Activated CD8-positive, alpha-beta T cell treated with anti-CD3 and anti-CD28 coated beads for 36 hours (primary cell): Measurements from ENCODE around the gene DAPK2. TPM values are rescaled to one million over a fixed set of nuclear protein-coding genes. Genes with fewer than 3 reads are reported as not detected.
"Not testable (repeated sequence)": the region's sequence is repeated elsewhere in the genome, so short reads cannot be mapped to it uniquely, and the experiment has no call there.

Experiments
- ATAC-seq: fragments of 200-7000 bp; cut with Tn5 transposase; one replicate; pipeline ENCODE4 v1.10.0; 2021; ENCODE audit warnings: mild to moderate bottlenecking, moderate library complexity
- CTCF ChIA-PET: fragments of 350-600 bp; sonication (Branson Sonifier 250); formaldehyde crosslinking; loops from one replicate; lab custom pipeline; 2021; ENCODE audit warnings: antibody characterized with exemption; lab: Charles Lee
- POLR2A ChIA-PET: fragments of 350-600 bp; sonication (Branson Sonifier 250); formaldehyde crosslinking; loops from one replicate; lab custom pipeline; 2021; ENCODE audit warnings: antibody characterized with exemption; lab: Charles Lee
- DNase-seq: peaks from one replicate; pipeline ENCODE4 v3.0.0-alpha.2; 2020
- H3K27ac Mint-ChIP-seq: one replicate; pipeline ENCODE4 v1.8.0; 2021; ENCODE audit warnings: mild to moderate bottlenecking, mixed read lengths
- H3K27me3 Mint-ChIP-seq: one replicate; pipeline ENCODE4 v1.8.0; 2021; ENCODE audit warnings: mixed read lengths
- H3K36me3 Mint-ChIP-seq: one replicate; pipeline ENCODE4 v1.8.0; 2021; ENCODE audit warnings: low read depth, mixed read lengths
- H3K4me1 Mint-ChIP-seq: one replicate; pipeline ENCODE4 v1.8.0; 2021; ENCODE audit warnings: low read depth, mixed read lengths
- H3K4me3 Mint-ChIP-seq: one replicate; pipeline ENCODE4 v1.8.0; 2021; ENCODE audit warnings: mild to moderate bottlenecking, moderate library complexity, mixed read lengths
- H3K9me3 Mint-ChIP-seq: one replicate; pipeline ENCODE4 v1.8.0; 2021; ENCODE audit warnings: mixed read lengths
- intact Hi-C: fragments of 100-400 bp; cut with micrococcal nuclease; formaldehyde crosslinking; loops from one replicate; pipeline ENCODE4 v1.10.0; 2022
- total RNA-seq, 2 experiments: library from RNA; stranded (reverse); gene quantifications; one replicate each; pipeline ENCODE4 v1.2.3, GENCODE V29; 2021
- TF ChIP-seq, protein P1 (sequence below): fragments of 200-600 bp; IDR thresholded peaks from one replicate; pipeline ENCODE4 v1.8.0; 2022; ENCODE audit warnings: antibody characterized with exemption, mild to moderate bottlenecking

DAPK2 gene
- total RNA-seq, 2 experiments from 2014 or later = 1.2 to 1.5 TPM

DNA sequence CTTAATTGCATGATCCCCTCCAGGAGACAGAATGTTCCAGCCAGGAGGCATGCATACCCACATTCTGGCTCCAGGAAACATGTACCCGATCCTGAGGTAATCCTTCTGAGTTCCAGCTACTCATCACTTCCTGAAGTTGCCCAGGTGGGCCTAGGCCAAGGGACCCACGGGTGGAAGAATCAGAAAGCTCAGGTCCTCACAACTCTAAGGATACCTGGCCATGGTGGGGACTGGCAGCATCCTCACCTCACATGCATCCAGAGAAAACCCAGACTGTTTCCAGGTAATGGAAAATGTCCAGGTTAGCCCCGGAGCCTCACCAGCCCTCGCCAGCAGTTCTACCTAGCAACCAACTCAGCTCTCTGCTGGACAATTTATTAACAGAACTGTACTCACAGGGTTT is 78.2 kb downstream of the DAPK2 start:
- no peak for DNase-seq
- intact Hi-C loops = no loop called here
- peaks cover 4% of the 10 kb centered on the region for H3K9me3 Mint-ChIP-seq
- no peak for ATAC-seq
- H3K27me3 Mint-ChIP-seq = no peaks in the 10 kb centered on the region
- CTCF ChIA-PET = interaction anchor here (1.1 to 4.7 kb wide), 2 partner anchors 23 to 100 kb away, joined by 7 to 30 read pairs; no protein-coding TSS in a partner anchor
- no peaks in the 10 kb centered on the region for H3K36me3 Mint-ChIP-seq
- H3K4me3 Mint-ChIP-seq = no peak overlapping the region
- H3K4me1 Mint-ChIP-seq = peaks cover 36% of the 10 kb centered on the region
- H3K27ac Mint-ChIP-seq = no peak overlapping the region
- POLR2A ChIA-PET = interaction anchor here (1.1 kb wide), 1 partner anchor 125 kb away, joined by 3 read pairs; the partner anchor contains the start of gene CIAO2A
- TF ChIP-seq, protein P1, sequence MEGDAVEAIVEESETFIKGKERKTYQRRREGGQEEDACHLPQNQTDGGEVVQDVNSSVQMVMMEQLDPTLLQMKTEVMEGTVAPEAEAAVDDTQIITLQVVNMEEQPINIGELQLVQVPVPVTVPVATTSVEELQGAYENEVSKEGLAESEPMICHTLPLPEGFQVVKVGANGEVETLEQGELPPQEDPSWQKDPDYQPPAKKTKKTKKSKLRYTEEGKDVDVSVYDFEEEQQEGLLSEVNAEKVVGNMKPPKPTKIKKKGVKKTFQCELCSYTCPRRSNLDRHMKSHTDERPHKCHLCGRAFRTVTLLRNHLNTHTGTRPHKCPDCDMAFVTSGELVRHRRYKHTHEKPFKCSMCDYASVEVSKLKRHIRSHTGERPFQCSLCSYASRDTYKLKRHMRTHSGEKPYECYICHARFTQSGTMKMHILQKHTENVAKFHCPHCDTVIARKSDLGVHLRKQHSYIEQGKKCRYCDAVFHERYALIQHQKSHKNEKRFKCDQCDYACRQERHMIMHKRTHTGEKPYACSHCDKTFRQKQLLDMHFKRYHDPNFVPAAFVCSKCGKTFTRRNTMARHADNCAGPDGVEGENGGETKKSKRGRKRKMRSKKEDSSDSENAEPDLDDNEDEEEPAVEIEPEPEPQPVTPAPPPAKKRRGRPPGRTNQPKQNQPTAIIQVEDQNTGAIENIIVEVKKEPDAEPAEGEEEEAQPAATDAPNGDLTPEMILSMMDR = no peak

GRCh38 chr15:63967616-63968015 is 78.7 kb downstream of the DAPK2 start:
- ChIA-PET POLR2A (interaction anchor here (1.1 kb wide), 1 partner anchor 126 kb away, joined by 3 read pairs; the partner anchor contains the start of gene CIAO2A), CTCF (interaction anchor here (1.1 to 4.7 kb wide), 2 partner anchors 22 to 100 kb away, joined by 7 to 30 read pairs; no protein-coding TSS in a partner anchor)
- ATAC-seq = no peak
- Mint-ChIP-seq H3K36me3 (no peaks in the 10 kb centered on the region), H3K4me3 (no peak overlapping the region), H3K27me3 (no peaks in the 10 kb centered on the region), H3K27ac (no peak overlapping the region), H3K4me1 (peaks cover 36% of the 10 kb centered on the region), H3K9me3 (peaks cover 4% of the 10 kb centered on the region)
- TF ChIP-seq, protein P1 = no peak
- DNase-seq = no peak
- intact Hi-C loops = no loop called here

- CTCF ChIA-PET = interaction anchor here (1.7 kb wide), 1 partner anchor 18 kb away, joined by 5 read pairs; no protein-coding TSS in a partner anchor
- DNase-seq, H3K27ac Mint-ChIP-seq, H3K27me3 Mint-ChIP-seq, intact Hi-C loops, H3K4me1 Mint-ChIP-seq, H3K36me3 Mint-ChIP-seq, H3K9me3 Mint-ChIP-seq, ATAC-seq, POLR2A ChIA-PET, H3K4me3 Mint-ChIP-seq: not testable (repeated sequence)
These were observed 83.2 kb downstream of the DAPK2 start for GRCh38 chr15:63962947-63963721.

DNA sequence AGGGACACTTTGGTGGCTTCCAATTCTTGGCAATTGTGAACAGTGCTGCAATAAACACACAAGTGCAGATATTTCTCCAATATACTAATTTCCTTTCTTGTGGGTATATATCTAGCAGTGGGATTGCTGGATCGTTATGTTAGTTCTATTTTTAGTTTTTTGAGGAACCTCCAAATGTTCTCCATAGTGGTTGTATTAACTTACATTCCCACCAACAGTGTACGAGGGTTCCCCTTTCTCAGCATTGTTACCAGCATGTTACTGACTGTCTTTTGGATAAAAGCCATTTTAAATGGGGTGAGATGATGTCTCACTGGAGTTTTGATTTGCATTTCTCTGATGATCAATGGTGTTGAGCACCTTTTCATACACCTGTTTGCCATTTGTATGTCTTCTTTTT is 92.8 kb downstream of the DAPK2 start:
- CTCF ChIA-PET = interaction anchor here (3.2 kb wide), 1 partner anchor 8 kb away, joined by 15 read pairs; no protein-coding TSS in a partner anchor

GRCh38 chr15:63950911-63951481 is 95.3 kb downstream of the DAPK2 start:
- H3K27ac Mint-ChIP-seq = no peak overlapping the region
- DNase-seq = no peak
- H3K27me3 Mint-ChIP-seq = no peaks in the 10 kb centered on the region
- H3K36me3 Mint-ChIP-seq = no peaks in the 10 kb centered on the region
- H3K4me1 Mint-ChIP-seq = no peaks in the 10 kb centered on the region
- H3K9me3 Mint-ChIP-seq = no peaks in the 10 kb centered on the region
- CTCF ChIA-PET = interaction anchor here (1.5 kb wide), 1 partner anchor 96 kb away, joined by 3 read pairs; no protein-coding TSS in a partner anchor
- POLR2A ChIA-PET = interaction anchor here (0.9 kb wide), 1 partner anchor 95 kb away, joined by 3 read pairs; the partner anchor contains the start of gene DAPK2
- TF ChIP-seq, protein P1 = no peak
- H3K4me3 Mint-ChIP-seq = no peak overlapping the region
- intact Hi-C loops = no loop called here
- no peak for ATAC-seq

More for the DNA sequence above, 92.8 kb downstream of the DAPK2 start:
- no peaks in the 10 kb centered on the region for H3K27me3 Mint-ChIP-seq
- H3K9me3 Mint-ChIP-seq = no peaks in the 10 kb centered on the region
- no peaks in the 10 kb centered on the region for H3K36me3 Mint-ChIP-seq
- no peak overlapping the region for H3K27ac Mint-ChIP-seq
- POLR2A ChIA-PET = no interaction called here
- intact Hi-C loops = no loop called here
- no peak for ATAC-seq
- DNase-seq = no peak
- TF ChIP-seq, protein P1 = no peak
- no peaks in the 10 kb centered on the region for H3K4me1 Mint-ChIP-seq
- H3K4me3 Mint-ChIP-seq = no peak overlapping the region
